Smooth muscle cell of bladder (primary cell): Measurements from ENCODE around the gene CIT. TPM values are rescaled to one million over a fixed set of nuclear protein-coding genes. Genes with fewer than 3 reads are reported as not detected.

Source experiments
- total RNA-seq: library from RNA; depleted of rRNA; stranded (reverse); fragments of >200 nt; gene quantifications from 2 replicates; pipeline ENCODE4 v1.2.3, GENCODE V29; 2014

CIT gene
- total RNA-seq, result 2.8 and 5.1 TPM in 2 replicates

GRCh38 chr12:119876761-119877638 is at the start of gene CIT:
TSS of gene CIT (minus strand) at chr12:119877320. CDS start at chr12:119876168, 1,152 bp downstream.

GRCh38 chr12:119667577-119668323 is 209.4 kb downstream of the CIT start, which contains the start of gene PRKAB1:
TSS of gene PRKAB1 (plus strand) at chr12:119668133. CDS start at chr12:119668245, 112 bp downstream.

Other genes starting within 250 kb of the CIT start
- gene PRKAB1, start 209.2 kb downstream of the CIT start, total RNA-seq, result 10.7 and 12.2 TPM in 2 replicates
- not detected in 2 replicates for gene BICDL1, start 111.9 kb upstream of the CIT start, total RNA-seq
- gene RAB35, start 239.4 kb upstream of the CIT start, total RNA-seq, result 23.5 and 28.8 TPM in 2 replicates